ENCODE measurements around the gene KCNQ1.

Gene KCNQ1

GRCh38 chr11:2690596-2691354, 246.0 kb downstream of the KCNQ1 start:
- no peak overlapping the region for H3K4me3 ChIP-seq (ENCODE audit: insufficient read depth, low read depth, low read length, poor library complexity, severe bottlenecking)
- H3K4me1 ChIP-seq (ENCODE audit: control insufficient read depth, insufficient read depth, low read length, poor library complexity, severe bottlenecking), result no peaks in the 10 kb centered on the region
- no peaks in the 10 kb centered on the region for H3K27me3 ChIP-seq (replicated peaks; ENCODE audit: control insufficient read depth, insufficient read depth, low read length, poor library complexity, severe bottlenecking)
- H3K27ac ChIP-seq (ENCODE audit: insufficient read depth, low read length, poor library complexity, severe bottlenecking), result no peak overlapping the region
- no peak for DNase-seq
- no peaks in the 10 kb centered on the region for H3K36me3 ChIP-seq (ENCODE audit: control insufficient read depth, insufficient read depth, low read length)
- H3K9me3 ChIP-seq (ENCODE audit: control insufficient read depth, low read length), result no peaks in the 10 kb centered on the region

DNA sequence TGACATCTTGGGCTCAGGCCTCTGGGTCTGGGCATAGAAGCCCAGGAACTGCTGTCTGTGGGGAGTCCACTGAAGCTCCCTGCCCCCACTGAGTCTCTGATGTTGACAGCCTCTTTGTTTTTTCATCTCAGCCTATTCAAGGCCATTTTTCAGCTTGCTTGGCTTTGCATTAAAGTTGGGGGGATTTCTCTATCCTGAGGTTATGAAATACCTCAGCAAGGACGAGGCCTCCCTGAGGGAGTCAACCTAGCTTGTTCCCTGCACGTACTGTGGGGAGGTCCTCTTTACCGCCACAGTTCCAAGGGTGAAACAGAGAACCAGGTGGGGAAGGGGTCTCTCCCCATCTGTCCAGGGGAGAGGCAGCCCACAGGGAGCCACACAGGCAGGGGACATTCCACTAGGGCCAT, 246.6 kb downstream of the KCNQ1 start:
- Histone ChIP-seq H3K27me3 (replicated peaks; ENCODE audit: control insufficient read depth, insufficient read depth, low read length, poor library complexity, severe bottlenecking) (no peaks in the 10 kb centered on the region), H3K4me1 (ENCODE audit: control insufficient read depth, insufficient read depth, low read length, poor library complexity, severe bottlenecking) (no peaks in the 10 kb centered on the region), H3K36me3 (ENCODE audit: control insufficient read depth, insufficient read depth, low read length) (no peaks in the 10 kb centered on the region), H3K27ac (ENCODE audit: insufficient read depth, low read length, poor library complexity, severe bottlenecking) (no peak overlapping the region), H3K9me3 (ENCODE audit: control insufficient read depth, low read length) (no peaks in the 10 kb centered on the region), H3K4me3 (ENCODE audit: insufficient read depth, low read depth, low read length, poor library complexity, severe bottlenecking) (no peak overlapping the region)
- DNase-seq, result no peak

GRCh38 chr11:2691991-2692875, 247.4 kb downstream of the KCNQ1 start:
- no peak for DNase-seq
- no peaks in the 10 kb centered on the region for H3K36me3 ChIP-seq (ENCODE audit: control insufficient read depth, insufficient read depth, low read length)
- H3K9me3 ChIP-seq (ENCODE audit: control insufficient read depth, low read length), result no peaks in the 10 kb centered on the region
- no peak overlapping the region for H3K27ac ChIP-seq (ENCODE audit: insufficient read depth, low read length, poor library complexity, severe bottlenecking)
- H3K27me3 ChIP-seq (replicated peaks; ENCODE audit: control insufficient read depth, insufficient read depth, low read length, poor library complexity, severe bottlenecking), result no peaks in the 10 kb centered on the region
- H3K4me1 ChIP-seq (ENCODE audit: control insufficient read depth, insufficient read depth, low read length, poor library complexity, severe bottlenecking), result no peaks in the 10 kb centered on the region
- no peak overlapping the region for H3K4me3 ChIP-seq (ENCODE audit: insufficient read depth, low read depth, low read length, poor library complexity, severe bottlenecking)

GRCh38 chr11:2693271-2694261, 248.8 kb downstream of the KCNQ1 start:
- H3K36me3 ChIP-seq (ENCODE audit: control insufficient read depth, insufficient read depth, low read length), result no peaks in the 10 kb centered on the region
- no peaks in the 10 kb centered on the region for H3K4me1 ChIP-seq (ENCODE audit: control insufficient read depth, insufficient read depth, low read length, poor library complexity, severe bottlenecking)
- no peak overlapping the region for H3K27ac ChIP-seq (ENCODE audit: insufficient read depth, low read length, poor library complexity, severe bottlenecking)
- no peaks in the 10 kb centered on the region for H3K27me3 ChIP-seq (replicated peaks; ENCODE audit: control insufficient read depth, insufficient read depth, low read length, poor library complexity, severe bottlenecking)
- no peak for DNase-seq
- no peak overlapping the region for H3K4me3 ChIP-seq (ENCODE audit: insufficient read depth, low read depth, low read length, poor library complexity, severe bottlenecking)
- no peaks in the 10 kb centered on the region for H3K9me3 ChIP-seq (ENCODE audit: control insufficient read depth, low read length)

GRCh38 chr11:2694495-2694894, 249.7 kb downstream of the KCNQ1 start:
- DNase-seq, result no peak
- H3K4me3 ChIP-seq (ENCODE audit: insufficient read depth, low read depth, low read length, poor library complexity, severe bottlenecking), result no peak overlapping the region
- no peaks in the 10 kb centered on the region for H3K4me1 ChIP-seq (ENCODE audit: control insufficient read depth, insufficient read depth, low read length, poor library complexity, severe bottlenecking)
- H3K27me3 ChIP-seq (replicated peaks; ENCODE audit: control insufficient read depth, insufficient read depth, low read length, poor library complexity, severe bottlenecking), result no peaks in the 10 kb centered on the region
- no peaks in the 10 kb centered on the region for H3K9me3 ChIP-seq (ENCODE audit: control insufficient read depth, low read length)
- no peaks in the 10 kb centered on the region for H3K36me3 ChIP-seq (ENCODE audit: control insufficient read depth, insufficient read depth, low read length)
- no peak overlapping the region for H3K27ac ChIP-seq (ENCODE audit: insufficient read depth, low read length, poor library complexity, severe bottlenecking)

DNA sequence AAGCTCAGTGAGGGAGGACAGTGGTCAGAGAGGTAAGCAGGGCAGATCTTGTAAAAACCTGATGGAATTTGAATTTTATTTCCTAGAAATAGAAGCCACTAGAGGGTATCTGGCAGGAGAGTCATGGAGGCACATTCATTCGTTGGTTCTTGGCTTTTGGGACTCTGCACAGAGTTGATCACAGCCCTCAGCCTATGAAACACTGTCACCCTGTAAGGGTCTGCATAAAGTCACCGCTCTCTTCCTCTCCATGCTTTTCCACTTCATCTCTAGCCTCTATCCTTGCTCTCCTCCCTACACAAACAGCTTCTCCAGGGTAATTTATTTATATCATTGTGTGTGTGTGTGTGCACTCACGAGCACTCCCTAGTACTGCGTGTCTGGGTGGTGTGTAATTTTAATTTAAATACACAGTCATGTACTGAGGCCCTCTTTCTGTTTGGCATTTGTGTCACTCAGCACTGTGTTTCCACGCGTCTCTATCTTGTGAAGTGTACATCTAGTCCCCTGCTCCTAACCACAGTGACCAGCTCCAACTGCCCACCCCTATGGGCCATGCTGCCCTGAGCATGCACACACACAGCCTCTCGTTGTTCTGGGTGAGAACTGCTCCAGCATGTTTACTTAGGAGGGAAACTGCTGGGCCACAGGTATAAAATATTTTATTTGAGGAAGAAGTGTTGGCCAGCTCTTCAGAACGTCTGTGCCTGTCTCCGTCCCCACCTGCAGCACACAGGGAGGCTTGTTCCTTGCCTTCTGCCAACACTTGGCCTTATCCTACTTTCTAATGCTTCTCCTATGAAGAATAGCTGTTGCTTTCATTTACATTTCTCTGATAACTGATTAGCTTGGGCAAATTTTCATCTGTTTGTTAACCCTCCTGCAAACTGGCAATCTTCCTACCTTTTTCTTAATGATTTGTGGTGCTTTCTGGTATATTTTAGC, 250.5 kb downstream of the KCNQ1 start:
- H3K4me1 ChIP-seq (ENCODE audit: control insufficient read depth, insufficient read depth, low read length, poor library complexity, severe bottlenecking), result no peaks in the 10 kb centered on the region
- no peak overlapping the region for H3K27ac ChIP-seq (ENCODE audit: insufficient read depth, low read length, poor library complexity, severe bottlenecking)
- no peak for DNase-seq
- no peaks in the 10 kb centered on the region for H3K36me3 ChIP-seq (ENCODE audit: control insufficient read depth, insufficient read depth, low read length)
- no peaks in the 10 kb centered on the region for H3K27me3 ChIP-seq (replicated peaks; ENCODE audit: control insufficient read depth, insufficient read depth, low read length, poor library complexity, severe bottlenecking)
- H3K4me3 ChIP-seq (ENCODE audit: insufficient read depth, low read depth, low read length, poor library complexity, severe bottlenecking), result no peak overlapping the region
- no peaks in the 10 kb centered on the region for H3K9me3 ChIP-seq (ENCODE audit: control insufficient read depth, low read length)

DNA sequence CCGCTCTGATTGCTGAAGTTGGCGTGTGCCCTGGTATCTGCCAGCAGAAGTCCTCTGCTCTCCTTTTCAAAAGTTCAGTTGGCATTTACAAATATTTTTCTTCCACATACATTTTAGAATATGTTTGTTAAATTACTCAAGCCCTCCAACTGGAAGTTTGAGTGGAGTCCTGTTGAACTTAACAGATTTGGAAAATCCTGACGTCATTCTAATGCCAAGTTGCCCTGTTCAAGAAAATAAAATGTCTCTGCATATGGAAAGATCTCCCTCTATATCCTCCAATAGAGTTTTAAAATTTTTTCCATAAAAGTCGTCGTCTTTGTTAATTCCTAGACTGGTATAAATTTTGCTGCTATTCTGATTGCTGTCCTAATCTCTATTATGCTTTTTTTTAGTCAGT, 251.6 kb downstream of the KCNQ1 start:
- DNase-seq, result no peak
- Histone ChIP-seq H3K9me3 (ENCODE audit: control insufficient read depth, low read length) (no peaks in the 10 kb centered on the region), H3K27me3 (replicated peaks; ENCODE audit: control insufficient read depth, insufficient read depth, low read length, poor library complexity, severe bottlenecking) (no peaks in the 10 kb centered on the region), H3K4me3 (ENCODE audit: insufficient read depth, low read depth, low read length, poor library complexity, severe bottlenecking) (no peak overlapping the region), H3K4me1 (ENCODE audit: control insufficient read depth, insufficient read depth, low read length, poor library complexity, severe bottlenecking) (peaks cover 4% of the 10 kb centered on the region), H3K36me3 (ENCODE audit: control insufficient read depth, insufficient read depth, low read length) (no peaks in the 10 kb centered on the region), H3K27ac (ENCODE audit: insufficient read depth, low read length, poor library complexity, severe bottlenecking) (no peak overlapping the region)

DNA sequence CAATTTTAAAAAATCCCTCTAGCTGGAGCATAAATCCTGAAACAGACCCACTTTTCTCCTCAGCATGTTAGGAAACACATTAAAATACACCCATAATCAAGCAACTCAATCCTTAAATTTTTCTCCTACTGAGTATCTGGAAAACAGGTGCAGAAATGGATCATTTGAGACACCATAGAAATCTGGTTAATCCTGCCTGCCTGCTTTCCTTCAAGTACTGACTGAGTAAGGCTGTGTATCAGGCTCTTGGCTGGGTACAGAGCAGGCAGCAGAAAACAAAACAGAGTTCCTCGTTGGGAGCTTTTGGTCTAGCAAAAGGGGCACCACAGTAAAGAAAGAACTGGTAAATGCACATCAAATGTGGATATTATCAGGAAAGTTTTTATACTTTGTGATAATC, 253.1 kb downstream of the KCNQ1 start:
- Histone ChIP-seq H3K9me3 (ENCODE audit: control insufficient read depth, low read length) (no peaks in the 10 kb centered on the region), H3K36me3 (ENCODE audit: control insufficient read depth, insufficient read depth, low read length) (no peaks in the 10 kb centered on the region), H3K27ac (ENCODE audit: insufficient read depth, low read length, poor library complexity, severe bottlenecking) (no peak overlapping the region), H3K27me3 (replicated peaks; ENCODE audit: control insufficient read depth, insufficient read depth, low read length, poor library complexity, severe bottlenecking) (no peaks in the 10 kb centered on the region), H3K4me1 (ENCODE audit: control insufficient read depth, insufficient read depth, low read length, poor library complexity, severe bottlenecking) (peaks cover 4% of the 10 kb centered on the region), H3K4me3 (ENCODE audit: insufficient read depth, low read depth, low read length, poor library complexity, severe bottlenecking) (no peak overlapping the region)
- DNase-seq, result no peak
